Stimulated activated CD4-positive, alpha-beta T cell treated with anti-CD3 and anti-CD28 coated beads, TNF-alpha, amount 100 ng/mL, for 48 hours (primary cell): ENCODE measurements around the gene LRP1-AS.

Experiments
- DNase-seq, 3 donors: peaks; one replicate each; pipeline ENCODE4 v3.0.0-alpha.2; 2020; ENCODE audit warnings: low read depth in 3 of 3

LRP1-AS gene

GRCh38 chr12:57160040-57160439, 12.6 kb upstream of the LRP1-AS start:
- no peak for DNase-seq

GRCh38 chr12:57159311-57159710, 11.9 kb upstream of the LRP1-AS start:
- DNase-seq, result no peak

DNA sequence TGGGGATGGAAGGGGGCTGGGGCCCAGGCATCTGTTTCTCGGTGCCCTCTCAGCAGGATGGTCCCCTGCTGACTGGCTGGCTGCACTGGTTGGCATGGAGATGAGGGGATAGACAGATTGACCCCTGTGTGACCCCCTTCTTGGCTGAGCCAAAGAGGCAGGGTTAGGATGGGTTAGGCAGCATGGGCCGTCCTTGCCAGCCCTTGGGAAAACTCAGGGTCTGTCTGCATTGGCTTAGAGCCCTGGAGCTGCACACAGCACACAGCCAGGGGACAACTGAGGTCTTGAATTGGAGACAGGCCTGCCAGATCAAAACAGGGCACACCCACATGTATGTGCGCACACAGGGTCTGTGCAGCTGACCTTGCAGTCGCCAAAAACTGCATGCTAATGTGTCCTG, 11.2 kb upstream of the LRP1-AS start:
- no peak for DNase-seq

- DNase-seq, result no peak
These were observed 10.8 kb upstream of the LRP1-AS start for GRCh38 chr12:57158186-57158585.

DNA sequence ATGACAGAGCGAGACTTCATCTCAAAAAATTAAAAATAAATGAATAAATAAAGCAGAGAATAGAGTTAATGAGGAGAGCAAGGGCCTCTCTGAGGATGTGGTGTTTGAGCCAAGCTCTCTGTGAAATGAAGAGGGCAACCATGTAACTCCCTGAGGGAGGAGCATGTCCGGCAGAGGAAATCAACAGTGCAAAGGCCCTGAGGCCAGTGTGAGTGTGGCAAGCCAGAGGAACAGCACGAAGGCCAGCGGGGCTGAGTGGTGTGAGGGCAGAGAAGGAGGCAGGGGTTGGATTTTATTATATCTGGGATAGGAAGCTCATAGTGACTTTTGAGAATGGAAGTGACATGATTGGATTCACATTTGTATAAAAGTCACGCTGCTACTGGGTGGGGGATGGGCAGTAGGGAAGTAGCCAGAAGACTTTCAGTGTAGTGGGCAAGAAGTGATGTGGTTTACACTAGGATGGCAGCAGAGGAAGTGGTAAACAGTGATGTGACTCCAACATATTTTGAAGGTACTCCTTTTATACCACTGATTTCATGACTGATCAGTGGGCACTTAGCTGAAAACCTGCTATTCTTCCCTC, 10.3 kb upstream of the LRP1-AS start:
- DNase-seq, result no peak

DNA sequence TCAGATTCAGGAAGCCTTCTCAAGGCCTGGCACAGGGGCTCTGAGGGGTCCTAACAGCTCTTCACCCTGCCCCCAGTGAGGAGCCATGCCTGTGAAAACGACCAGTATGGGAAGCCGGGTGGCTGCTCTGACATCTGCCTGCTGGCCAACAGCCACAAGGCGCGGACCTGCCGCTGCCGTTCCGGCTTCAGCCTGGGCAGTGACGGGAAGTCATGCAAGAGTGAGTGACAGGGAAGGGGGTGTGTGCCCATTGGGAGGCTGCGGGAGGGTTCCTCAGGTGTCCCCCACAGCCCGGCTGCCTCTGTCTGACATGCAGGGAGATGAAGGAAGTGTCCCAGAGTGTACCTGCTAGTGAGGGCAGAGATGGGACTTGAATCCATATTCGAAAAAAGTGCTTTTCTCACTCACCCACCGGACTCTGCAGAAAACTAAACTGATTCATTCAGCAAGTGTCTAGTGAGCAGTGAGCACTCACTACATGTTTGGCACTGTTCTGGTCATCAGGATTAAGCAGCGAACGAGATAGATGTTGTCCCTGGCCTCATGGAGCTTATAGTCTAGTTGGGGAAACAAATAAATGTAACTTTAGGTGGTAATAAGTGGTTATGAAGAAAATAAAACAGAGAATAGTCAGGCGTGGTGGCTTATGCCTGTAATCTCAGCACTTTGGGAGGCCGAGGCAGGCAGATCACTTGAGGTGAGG, 9.4 kb upstream of the LRP1-AS start:
- no peak for DNase-seq

DNA sequence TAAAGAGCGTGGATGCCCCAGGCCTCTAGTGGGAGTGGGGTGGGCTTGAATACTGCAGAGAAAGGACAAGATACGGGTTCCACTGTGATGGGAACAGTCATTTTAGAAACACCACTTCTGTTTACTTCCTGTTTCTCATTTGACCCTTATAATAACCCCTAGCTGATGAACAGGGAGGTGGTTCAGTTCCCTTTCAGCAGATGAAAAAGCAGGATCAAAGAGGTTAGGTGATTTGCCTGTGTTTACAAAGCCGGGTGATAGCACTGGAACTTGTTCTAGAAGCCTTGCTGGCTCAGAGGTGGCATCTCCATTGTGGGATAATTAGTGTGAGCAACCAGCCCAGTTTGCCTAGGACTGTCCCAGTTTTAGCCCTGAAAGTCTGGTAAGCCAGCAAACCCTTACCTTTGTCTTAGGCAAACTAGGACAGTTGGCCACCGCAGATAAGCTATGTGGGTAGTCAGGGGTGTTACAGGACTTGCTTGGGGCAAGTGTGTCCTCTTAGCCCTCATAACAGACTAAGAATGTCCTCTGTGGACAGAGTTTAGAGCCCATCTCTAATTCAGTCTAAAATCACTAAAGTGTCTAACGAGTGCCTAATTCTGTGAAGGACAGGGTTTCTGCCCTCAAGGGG, 7.5 kb upstream of the LRP1-AS start:
- DNase-seq, result no peak

GRCh38 chr12:57154076-57154475, 6.7 kb upstream of the LRP1-AS start:
- no peak for DNase-seq

DNA sequence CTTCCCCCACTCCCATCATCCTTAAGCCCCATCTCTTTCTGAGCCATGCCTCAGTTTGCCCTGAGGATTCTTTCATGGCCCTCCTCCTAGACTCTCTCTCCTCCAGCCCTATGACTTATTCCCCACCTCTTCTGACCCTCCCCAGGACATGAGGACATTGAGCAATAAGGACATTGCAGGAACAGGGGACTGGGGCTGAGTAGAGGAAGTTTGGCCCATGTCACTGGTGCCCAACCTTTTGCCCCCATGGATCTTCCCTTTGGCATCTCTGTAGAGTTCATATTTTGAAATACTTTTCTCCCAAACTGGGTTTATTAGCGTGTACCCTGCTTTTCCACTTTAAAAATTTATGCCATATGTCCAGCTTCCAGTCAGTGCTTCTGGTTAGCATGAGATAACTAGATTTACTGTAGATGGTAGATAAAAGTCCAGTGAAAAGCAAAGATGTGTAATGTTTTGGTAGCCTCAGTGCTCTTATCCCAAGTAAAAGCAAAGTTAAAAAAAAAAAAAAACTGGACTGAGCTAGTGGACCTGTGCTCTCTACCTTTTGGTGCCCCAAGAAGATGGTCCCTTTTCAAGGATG, 6.1 kb upstream of the LRP1-AS start:
- no peak for DNase-seq

DNA sequence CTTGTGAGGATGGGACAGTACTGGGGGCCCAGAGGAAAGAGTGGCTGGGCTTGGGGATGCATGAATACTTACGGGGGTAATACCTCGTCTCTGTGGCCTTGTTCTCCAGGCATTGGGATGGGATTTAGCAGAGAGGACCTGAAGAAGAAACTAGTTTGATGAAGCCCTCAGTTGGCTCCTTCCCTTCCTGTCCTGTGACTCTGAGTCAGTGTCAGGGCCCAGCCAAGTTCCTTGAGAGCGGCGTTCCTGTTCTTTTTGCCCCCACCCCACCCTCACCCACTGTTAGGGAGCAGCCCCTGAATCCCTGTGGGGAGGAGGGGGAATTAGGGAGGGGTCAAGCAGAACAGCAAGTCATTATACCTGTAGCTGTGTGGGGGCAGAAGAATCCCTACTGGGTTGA, 5.2 kb upstream of the LRP1-AS start:
- DNase-seq, result no peak

DNA sequence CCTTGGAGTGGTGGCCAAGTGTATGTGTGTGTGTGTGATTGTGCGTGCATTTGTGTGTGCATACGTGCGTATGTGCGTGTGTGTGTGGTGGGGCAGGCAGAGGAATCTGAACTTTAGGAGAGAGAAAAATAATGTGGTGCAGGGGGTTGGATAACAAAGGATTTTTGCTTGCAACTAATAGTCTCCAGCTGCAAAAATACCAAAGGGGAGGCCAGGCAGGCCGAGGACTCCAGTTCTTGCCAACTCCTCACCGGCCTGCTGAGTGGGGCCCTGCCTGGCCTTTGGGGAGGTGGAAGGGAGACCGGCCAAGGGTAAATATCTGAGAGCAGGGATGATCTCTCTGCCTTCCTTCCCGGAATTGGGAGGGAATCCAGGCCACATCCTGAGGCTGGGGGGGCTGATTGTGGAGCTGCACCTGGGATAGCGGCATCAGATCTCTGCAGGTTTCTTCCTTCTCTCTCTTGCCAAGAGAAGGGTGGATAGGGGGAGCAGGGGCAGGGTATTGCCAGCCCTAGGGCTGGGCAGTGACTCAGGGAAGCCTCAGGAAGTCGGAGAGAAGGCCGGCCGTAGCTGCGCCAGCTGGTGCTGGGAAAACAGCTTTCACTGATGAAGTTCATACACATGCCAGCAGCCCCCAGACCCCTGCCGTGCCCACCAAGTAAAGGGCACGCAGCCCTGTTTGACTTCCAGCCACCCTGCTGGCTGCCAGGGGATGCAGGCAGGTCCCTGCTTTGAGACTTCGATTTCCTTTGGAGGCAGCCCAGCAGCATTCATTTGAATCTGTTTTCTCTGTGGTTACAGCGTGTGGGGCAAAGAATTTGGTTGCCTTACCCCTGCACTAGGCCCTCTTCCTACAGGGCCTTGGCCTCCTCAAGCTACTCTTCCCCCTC, 4.6 kb upstream of the LRP1-AS start:
- no peak for DNase-seq

- no peak for DNase-seq
These were observed 3.1 kb upstream of the LRP1-AS start for GRCh38 chr12:57150400-57151000.

DNA sequence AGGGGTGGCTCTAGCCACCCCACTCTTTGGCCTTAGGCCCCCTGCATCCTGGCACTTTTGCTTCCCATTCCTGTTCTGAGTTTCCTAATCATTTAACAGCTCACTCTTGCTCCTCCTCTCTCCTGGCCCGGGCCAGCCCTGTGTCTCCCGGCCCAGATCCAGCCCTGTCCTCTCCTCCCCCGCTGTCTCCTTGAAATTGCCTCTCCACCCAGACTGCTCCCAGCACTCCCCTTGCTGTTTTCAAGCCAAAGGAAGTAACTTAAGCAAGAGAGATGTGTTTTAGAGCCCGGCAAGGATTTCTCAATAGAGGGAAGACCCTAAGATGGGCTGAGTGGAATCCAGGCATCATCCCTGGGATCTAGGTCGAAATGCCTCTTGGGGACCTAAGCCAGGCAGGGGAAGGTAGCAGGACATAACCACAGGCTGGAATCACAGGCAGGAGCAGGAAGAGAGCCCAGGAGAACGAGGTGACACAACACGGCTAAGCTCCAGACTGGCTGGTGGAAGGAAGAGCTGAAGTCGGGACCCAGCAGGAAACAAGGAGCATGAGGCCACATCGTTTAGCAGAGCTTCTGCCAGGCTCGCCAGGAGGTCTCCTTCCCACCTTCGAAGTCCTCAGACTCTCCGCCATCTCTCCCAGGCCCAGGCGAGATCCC, 2.0 kb upstream of the LRP1-AS start:
- no peak for DNase-seq

DNA sequence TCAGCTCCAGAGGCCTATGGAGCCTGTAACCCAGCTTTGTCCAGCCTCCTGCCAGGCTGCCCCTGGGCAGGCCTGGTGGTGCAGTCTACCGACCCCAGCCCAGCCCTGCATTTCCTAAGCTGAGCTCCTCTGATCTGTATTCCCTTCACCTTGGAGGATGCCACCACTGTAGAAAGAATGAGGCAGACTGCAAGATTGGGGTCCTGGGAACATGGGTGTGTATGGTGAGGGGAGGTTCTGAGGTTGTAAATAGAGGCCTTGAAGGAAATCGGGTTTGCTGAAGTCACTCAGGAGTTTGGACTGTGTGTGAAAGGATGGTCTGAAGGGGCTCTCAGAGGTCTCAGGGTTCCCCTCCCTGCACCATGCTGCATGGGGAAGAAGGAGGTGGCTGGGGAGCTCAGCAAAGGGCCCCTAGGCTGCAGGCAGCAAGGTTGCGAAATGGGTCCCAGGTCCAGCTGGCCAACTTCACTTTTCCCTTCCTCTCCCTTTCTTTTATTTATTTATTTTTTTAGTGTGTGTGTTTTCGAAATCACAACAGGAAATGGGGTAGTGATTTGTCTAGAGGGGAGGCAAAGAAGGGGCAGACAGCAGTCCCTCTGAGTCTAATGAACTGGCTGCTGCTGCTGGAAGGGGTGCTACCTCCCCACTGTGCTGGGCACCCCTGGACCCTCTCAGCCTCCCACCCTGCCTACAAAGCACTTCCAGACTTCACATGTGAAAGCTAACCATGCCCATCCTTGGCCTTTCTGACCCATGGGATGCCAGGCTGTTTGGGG, 1.2 kb upstream of the LRP1-AS start:
- DNase-seq, result no peak

GRCh38 chr12:57146092-57146491, 1.3 kb downstream of the LRP1-AS start:
- DNase-seq, result no peak

GRCh38 chr12:57145460-57146059, 1.9 kb downstream of the LRP1-AS start:
- DNase-seq, result no peak

- no peak for DNase-seq
These were observed 4.0 kb downstream of the LRP1-AS start for GRCh38 chr12:57143454-57143853.

DNA sequence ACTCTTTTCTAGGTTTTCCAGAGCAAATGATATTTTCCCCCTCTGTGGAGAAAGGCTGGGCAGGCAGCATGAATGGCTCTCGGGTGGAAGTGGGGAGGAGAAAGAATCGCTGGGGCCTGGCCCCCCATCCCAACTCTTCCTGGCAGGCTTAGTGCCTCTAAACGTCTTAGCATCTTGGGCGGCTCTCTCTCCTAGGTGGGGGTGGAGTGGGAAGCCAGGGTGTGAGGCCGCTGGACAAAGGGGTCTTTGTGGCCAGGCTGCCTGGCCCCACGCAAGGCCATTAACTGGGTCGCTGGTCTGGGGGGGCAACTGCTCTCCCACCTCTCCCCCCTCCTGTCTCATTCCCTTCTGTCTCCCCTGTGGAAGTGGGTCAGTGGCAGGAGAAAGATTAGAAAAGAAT, 4.7 kb downstream of the LRP1-AS start:
- no peak for DNase-seq

- no peak for DNase-seq
These were observed 5.3 kb downstream of the LRP1-AS start for GRCh38 chr12:57142121-57142520.

DNA sequence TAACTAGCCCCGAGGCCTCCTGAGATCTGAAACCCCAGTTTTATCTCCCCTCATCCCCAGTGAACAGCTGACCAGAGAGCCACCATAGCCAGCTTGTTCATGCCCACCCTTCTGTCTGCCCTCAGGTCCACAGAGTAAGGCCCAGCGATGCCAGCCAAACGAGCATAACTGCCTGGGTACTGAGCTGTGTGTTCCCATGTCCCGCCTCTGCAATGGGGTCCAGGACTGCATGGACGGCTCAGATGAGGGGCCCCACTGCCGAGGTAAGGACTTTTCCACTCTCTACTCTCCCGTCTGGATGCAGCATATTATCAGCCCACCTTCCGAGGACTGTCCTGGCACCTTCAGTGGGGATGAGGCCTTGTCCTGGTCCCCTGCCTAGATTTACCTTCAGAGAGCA, 6.2 kb downstream of the LRP1-AS start:
- no peak for DNase-seq
